Smooth muscle cell (in vitro differentiated cells): Measurements from ENCODE around the gene MRPL54. TPM values are rescaled to one million over a fixed set of nuclear protein-coding genes. Genes with fewer than 3 reads are reported as not detected.

Experiments used
- DNase-seq: peaks from one replicate; lab custom pipeline; 2025; ENCODE audit not compliant: unreplicated experiment; lab: John Stamatoyannopoulos, UW
- H2AFZ ChIP-seq: fragments of 200-600 bp; sonication (generic); 2 replicates; pipeline ENCODE4 v1.6.0; 2016; ENCODE audit warnings: antibody characterized with exemption, low read depth, mild to moderate bottlenecking
- H3F3A ChIP-seq: fragments of 200-600 bp; sonication (generic); 2 replicates; pipeline ENCODE4 v1.6.0; 2017; ENCODE audit warnings: antibody characterized with exemption, low read depth
- H3K27ac ChIP-seq: fragments of 200-600 bp; sonication (generic); 2 replicates; pipeline ENCODE4 v1.5.1; 2016; ENCODE audit warnings: low read depth, mild to moderate bottlenecking
- H3K27me3 ChIP-seq: fragments of 200-600 bp; sonication (generic); 2 replicates; pipeline ENCODE4 v1.6.1; 2016; ENCODE audit warnings: low read depth, mild to moderate bottlenecking
- H3K36me3 ChIP-seq: fragments of 200-600 bp; sonication (generic); 2 replicates; pipeline ENCODE4 v1.5.1; 2016; ENCODE audit warnings: low read depth
- H3K4me1 ChIP-seq: fragments of 200-600 bp; sonication (generic); 2 replicates; pipeline ENCODE4 v1.5.1; 2016; ENCODE audit warnings: low read depth
- H3K4me2 ChIP-seq: fragments of 200-600 bp; sonication (generic); 2 replicates; pipeline ENCODE4 v1.6.0; 2016; ENCODE audit warnings: mild to moderate bottlenecking
- H3K4me3 ChIP-seq: fragments of 200-600 bp; sonication (generic); 2 replicates; pipeline ENCODE4 v1.5.1; 2016; ENCODE audit warnings: mild to moderate bottlenecking
- H3K79me2 ChIP-seq: fragments of 200-600 bp; sonication (generic); 2 replicates; pipeline ENCODE4 v1.6.0; 2016; ENCODE audit warnings: low read depth, mild to moderate bottlenecking
- H3K9ac ChIP-seq: fragments of 200-600 bp; sonication (generic); 2 replicates; pipeline ENCODE4 v1.6.0; 2016; ENCODE audit warnings: low read depth
- H3K9me3 ChIP-seq: fragments of 200-600 bp; sonication (generic); replicated peaks from 2 replicates; pipeline ENCODE4 v1.5.1; 2016; ENCODE audit warnings: low read depth
- H4K20me1 ChIP-seq: fragments of 200-600 bp; sonication (generic); 2 replicates; pipeline ENCODE4 v1.6.0; 2016; ENCODE audit warnings: low read depth
- WGBS: methylation state at CpG from one replicate; pipeline ENCODE4 v1.1.7; 2016; ENCODE audit warnings: low lambda C conversion rate; 5-methylcytosine and 5-hydroxymethylcytosine counted together
- polyA plus RNA-seq: library from polyadenylated mRNA; unstranded; fragments of >200 nt; fragmentation: Nextera tagmentation; extraction: Ambion mirVana; gene quantifications from 2 replicates; pipeline ENCODE4 v1.2.1, GENCODE V29; 2016
- total RNA-seq: library from RNA; depleted of rRNA; stranded (reverse); fragments of >200 nt; gene quantifications from 2 replicates; pipeline ENCODE4 v1.2.3, GENCODE V29; 2014
- TF ChIP-seq, protein P1 (sequence below): fragments of 200-600 bp; sonication (generic); IDR thresholded peaks from 2 replicates; pipeline ENCODE4 v1.5.1; 2017; ENCODE audit warnings: borderline replicate concordance, mild to moderate bottlenecking, antibody characterized with exemption; ENCODE audit not compliant: insufficient read depth, poor library complexity, severe bottlenecking

Gene MRPL54
- total and polyA plus RNA-seq, 2 experiments from 2014 or later, result 19.5 to 60.8 TPM

GRCh38 chr19:3788996-3789778, 26.7 kb downstream of the MRPL54 start:
- Histone ChIP-seq H3K4me3 (no peak overlapping the region), H3K27ac (no peak overlapping the region), H3F3A (no peaks in the 10 kb centered on the region), H2AFZ (no peak overlapping the region), H3K27me3 (peaks cover 30% of the 10 kb centered on the region), H3K4me2 (no peak overlapping the region), H4K20me1 (no peaks in the 10 kb centered on the region), H3K4me1 (peaks cover 4% of the 10 kb centered on the region), H3K9me3 (no peaks in the 10 kb centered on the region), H3K9ac (no peak overlapping the region), H3K79me2 (no peaks in the 10 kb centered on the region), H3K36me3 (no peaks in the 10 kb centered on the region)
- 79% methylated on average over 16 of the region's 16 CpGs for WGBS
- DNase-seq, result no peak
- TF ChIP-seq, protein P1, sequence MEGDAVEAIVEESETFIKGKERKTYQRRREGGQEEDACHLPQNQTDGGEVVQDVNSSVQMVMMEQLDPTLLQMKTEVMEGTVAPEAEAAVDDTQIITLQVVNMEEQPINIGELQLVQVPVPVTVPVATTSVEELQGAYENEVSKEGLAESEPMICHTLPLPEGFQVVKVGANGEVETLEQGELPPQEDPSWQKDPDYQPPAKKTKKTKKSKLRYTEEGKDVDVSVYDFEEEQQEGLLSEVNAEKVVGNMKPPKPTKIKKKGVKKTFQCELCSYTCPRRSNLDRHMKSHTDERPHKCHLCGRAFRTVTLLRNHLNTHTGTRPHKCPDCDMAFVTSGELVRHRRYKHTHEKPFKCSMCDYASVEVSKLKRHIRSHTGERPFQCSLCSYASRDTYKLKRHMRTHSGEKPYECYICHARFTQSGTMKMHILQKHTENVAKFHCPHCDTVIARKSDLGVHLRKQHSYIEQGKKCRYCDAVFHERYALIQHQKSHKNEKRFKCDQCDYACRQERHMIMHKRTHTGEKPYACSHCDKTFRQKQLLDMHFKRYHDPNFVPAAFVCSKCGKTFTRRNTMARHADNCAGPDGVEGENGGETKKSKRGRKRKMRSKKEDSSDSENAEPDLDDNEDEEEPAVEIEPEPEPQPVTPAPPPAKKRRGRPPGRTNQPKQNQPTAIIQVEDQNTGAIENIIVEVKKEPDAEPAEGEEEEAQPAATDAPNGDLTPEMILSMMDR, result no peak

DNA sequence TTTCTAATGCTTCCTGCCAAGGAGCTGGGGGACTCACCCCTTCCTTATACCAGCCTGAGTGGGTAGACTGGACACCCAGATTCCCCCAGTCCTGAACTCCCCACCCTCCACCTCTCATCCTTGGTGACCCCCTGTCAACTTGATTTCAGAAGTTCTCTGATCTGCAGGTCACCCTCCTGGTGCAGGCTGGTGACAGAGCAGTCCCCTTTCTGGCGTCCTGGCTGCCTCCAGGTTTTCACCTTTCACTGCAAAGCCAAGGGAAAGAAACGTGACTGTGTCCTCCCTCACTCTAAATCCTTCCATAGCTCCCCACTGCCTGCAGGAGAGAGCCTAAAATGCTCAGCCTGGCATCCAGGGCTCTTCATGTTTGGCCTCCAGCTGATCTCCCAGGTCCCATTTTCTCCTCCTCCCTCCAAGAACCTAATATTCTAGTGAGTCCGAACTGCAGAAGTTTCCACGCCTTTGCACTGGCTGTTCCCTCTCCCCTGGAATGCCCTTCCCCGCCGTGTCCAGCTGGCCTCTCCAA, 27.8 kb downstream of the MRPL54 start:
- no peaks in the 10 kb centered on the region for H3K36me3 ChIP-seq
- no peak overlapping the region for H3K9ac ChIP-seq
- H3K27ac ChIP-seq, result no peak overlapping the region
- TF ChIP-seq, protein P1, result no peak
- no peaks in the 10 kb centered on the region for H3F3A ChIP-seq
- no peak overlapping the region for H2AFZ ChIP-seq
- H3K4me3 ChIP-seq, result no peak overlapping the region
- H3K4me2 ChIP-seq, result no peak overlapping the region
- no peaks in the 10 kb centered on the region for H3K9me3 ChIP-seq
- WGBS, result 79% methylated on average over 6 of the region's 6 CpGs
- peaks cover 19% of the 10 kb centered on the region for H3K27me3 ChIP-seq
- no peaks in the 10 kb centered on the region for H4K20me1 ChIP-seq
- no peak for DNase-seq
- peaks cover 4% of the 10 kb centered on the region for H3K4me1 ChIP-seq
- H3K79me2 ChIP-seq, result no peaks in the 10 kb centered on the region

DNA sequence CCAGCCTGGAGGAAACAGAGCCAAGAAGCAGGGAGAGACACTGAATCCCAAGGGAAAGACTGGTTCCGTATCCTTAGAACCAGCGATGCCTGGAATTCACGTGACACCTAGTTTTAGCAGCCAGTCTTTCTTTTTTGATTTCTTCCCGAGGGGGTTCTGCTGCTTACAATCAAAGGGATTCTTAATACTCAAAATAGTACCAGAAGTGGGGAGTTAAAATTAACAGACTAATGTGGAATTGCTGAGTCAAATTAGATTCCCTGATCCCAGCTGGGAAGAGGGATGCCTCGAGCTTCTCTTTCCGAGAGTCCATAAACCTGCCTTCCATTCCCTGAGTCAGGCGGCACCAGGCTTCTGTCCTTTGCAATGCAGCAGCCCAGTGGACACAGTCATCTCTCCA, 28.5 kb downstream of the MRPL54 start:
- no peak overlapping the region for H3K9ac ChIP-seq
- no peaks in the 10 kb centered on the region for H3K36me3 ChIP-seq
- H3K4me1 ChIP-seq, result no peaks in the 10 kb centered on the region
- no peak overlapping the region for H3K27ac ChIP-seq
- WGBS, result 74% methylated on average over 7 of the region's 7 CpGs
- TF ChIP-seq, protein P1, result no peak
- no peak for DNase-seq
- no peak overlapping the region for H2AFZ ChIP-seq
- no peaks in the 10 kb centered on the region for H3K9me3 ChIP-seq
- H3K79me2 ChIP-seq, result no peaks in the 10 kb centered on the region
- H3K4me2 ChIP-seq, result no peak overlapping the region
- no peaks in the 10 kb centered on the region for H4K20me1 ChIP-seq
- H3K27me3 ChIP-seq, result peaks cover 13% of the 10 kb centered on the region
- no peak overlapping the region for H3K4me3 ChIP-seq
- H3F3A ChIP-seq, result no peaks in the 10 kb centered on the region

- H2AFZ ChIP-seq, result no peak overlapping the region
- H3K27me3 ChIP-seq, result peaks cover 3% of the 10 kb centered on the region
- no peaks in the 10 kb centered on the region for H3K79me2 ChIP-seq
- no peak for DNase-seq
- no peak overlapping the region for H3K4me2 ChIP-seq
- 74% methylated on average over 3 of the region's 3 CpGs for WGBS
- H3K27ac ChIP-seq, result no peak overlapping the region
- no peaks in the 10 kb centered on the region for H3K4me1 ChIP-seq
- H3K4me3 ChIP-seq, result no peak overlapping the region
- no peaks in the 10 kb centered on the region for H3F3A ChIP-seq
- H3K9me3 ChIP-seq, result no peaks in the 10 kb centered on the region
- H3K36me3 ChIP-seq, result no peaks in the 10 kb centered on the region
- no peaks in the 10 kb centered on the region for H4K20me1 ChIP-seq
- H3K9ac ChIP-seq, result no peak overlapping the region
- TF ChIP-seq, protein P1, result no peak
Measured at GRCh38 chr19:3792114-3792513, 29.6 kb downstream of the MRPL54 start.
